Measurements from ENCODE around the gene IMP4.

GRCh38 chr2:130304726-130305125 lies 38.0 kb upstream of the IMP4 start:
- TF ChIP-seq CTCF (IDR thresholded peaks at IDR 0.05; ENCODE audit: poor library complexity) (no peak), EZH2phosphoT487 (IDR thresholded peaks at IDR 0.05; ENCODE audit: low read depth, severe bottlenecking, unreplicated experiment) (no peak)

Measured in hepatocyte (in vitro differentiated cells).